HG03469 (cell line): ENCODE measurements around the gene EIF2B5.

Source experiments
- ATAC-seq: cut with Tn5 transposase; IDR thresholded peaks from one replicate; pipeline ENCODE4 v1.9.1; 2021; ENCODE audit warnings: mild to moderate bottlenecking, moderate library complexity, moderate number of reproducible peaks; ENCODE audit not compliant: unreplicated experiment

EIF2B5 gene

DNA sequence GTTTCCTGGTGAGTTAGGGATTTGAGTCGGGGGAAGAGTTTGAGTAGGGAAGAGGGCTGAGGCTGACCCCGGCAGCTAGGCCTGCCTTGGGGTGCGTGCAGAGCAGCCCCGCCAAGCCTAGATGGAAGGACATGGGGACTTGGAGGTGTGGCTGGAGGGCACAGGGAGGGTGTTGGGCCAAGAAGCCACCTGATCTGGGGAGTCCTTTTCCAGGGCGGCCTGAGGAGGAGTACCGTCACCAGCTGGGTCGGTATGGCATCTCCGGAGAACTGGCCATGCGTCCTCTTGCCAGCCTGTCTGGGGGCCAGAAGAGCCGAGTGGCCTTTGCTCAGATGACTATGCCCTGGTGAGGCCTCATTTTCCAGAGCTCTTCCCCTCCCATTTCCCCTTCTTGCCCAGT, 57.7 kb downstream of the EIF2B5 start:
- no peak for ATAC-seq

- ATAC-seq = no peak
Observed at GRCh38 chr3:184193991-184194539, 58.9 kb downstream of the EIF2B5 start.
